Measurements from ENCODE around the gene FOXJ3.

The FOXJ3 gene

GRCh38 chr1:42333662-42334239 lies 1.3 kb downstream of the FOXJ3 start:
- DNase-seq: no peak

- DNase-seq: no peak
Measured at GRCh38 chr1:42332877-42333276, 2.2 kb downstream of the FOXJ3 start.

GRCh38 chr1:42330215-42330614 lies 4.8 kb downstream of the FOXJ3 start:
- DNase-seq: no peak

- no peak for DNase-seq
Measured at GRCh38 chr1:42328916-42329496, 6.0 kb downstream of the FOXJ3 start.

GRCh38 chr1:42328047-42328625 lies 6.9 kb downstream of the FOXJ3 start:
- DNase-seq: no peak

- DNase-seq: no peak
Measured at GRCh38 chr1:42325014-42325402, 10.0 kb downstream of the FOXJ3 start.

- DNase-seq: no peak
Measured at GRCh38 chr1:42324398-42325013, 10.5 kb downstream of the FOXJ3 start.

GRCh38 chr1:42323551-42323950 lies 11.5 kb downstream of the FOXJ3 start:
- DNase-seq: no peak

GRCh38 chr1:42322577-42322976 lies 12.5 kb downstream of the FOXJ3 start:
- no peak for DNase-seq

- DNase-seq: no peak
Measured at GRCh38 chr1:42321731-42322130, 13.3 kb downstream of the FOXJ3 start.

GRCh38 chr1:42320708-42321107 lies 14.3 kb downstream of the FOXJ3 start:
- DNase-seq: no peak

GRCh38 chr1:42319871-42320484 lies 15.1 kb downstream of the FOXJ3 start:
- no peak for DNase-seq

- DNase-seq: no peak
Measured at GRCh38 chr1:42319128-42319851, 15.7 kb downstream of the FOXJ3 start.

GRCh38 chr1:42318601-42319000 lies 16.4 kb downstream of the FOXJ3 start:
- DNase-seq: no peak

GRCh38 chr1:42317308-42317707 lies 17.7 kb downstream of the FOXJ3 start:
- no peak for DNase-seq

- DNase-seq: no peak
Measured at GRCh38 chr1:42316292-42316691, 18.7 kb downstream of the FOXJ3 start.

GRCh38 chr1:42315500-42315899 lies 19.5 kb downstream of the FOXJ3 start:
- DNase-seq: no peak

GRCh38 chr1:42313970-42314369 lies 21.1 kb downstream of the FOXJ3 start:
- DNase-seq: no peak

GRCh38 chr1:42312576-42313212 lies 22.3 kb downstream of the FOXJ3 start:
- no peak for DNase-seq

GRCh38 chr1:42311897-42312296 lies 23.1 kb downstream of the FOXJ3 start:
- DNase-seq: no peak

GRCh38 chr1:42311138-42311537 lies 23.9 kb downstream of the FOXJ3 start:
- no peak for DNase-seq

- DNase-seq: no peak
Measured at GRCh38 chr1:42306977-42307376, 28.1 kb downstream of the FOXJ3 start.

- no peak for DNase-seq
Measured at GRCh38 chr1:42305639-42306038, 29.4 kb downstream of the FOXJ3 start.
